Central memory CD8-positive, alpha-beta T cell (primary cell): Measurements from ENCODE around the gene KNOP1.

Experiments
- ATAC-seq: fragments of 150-1000 bp; cut with Tn5 transposase; replicated peaks from 2 replicates; pipeline ENCODE4 v1.10.0; 2022; ENCODE audit warnings: mild to moderate bottlenecking, moderate FRiP score, moderate number of reproducible peaks; ENCODE audit not compliant: poor library complexity, severe bottlenecking; ENCODE audit errors: extremely low read depth
- DNase-seq, 2 donors: peaks; one replicate each; pipeline ENCODE4 v3.0.0; 2021; ENCODE audit warnings: low spot score in 2 of 2
- H3K27ac Mint-ChIP-seq: one replicate; pipeline ENCODE4 v1.8.0; 2022; ENCODE audit warnings: low read depth, mild to moderate bottlenecking, moderate library complexity, mixed read lengths
- H3K27me3 Mint-ChIP-seq: one replicate; pipeline ENCODE4 v1.8.0; 2022; ENCODE audit warnings: mixed read lengths
- H3K36me3 Mint-ChIP-seq: one replicate; pipeline ENCODE4 v1.8.0; 2022; ENCODE audit warnings: mild to moderate bottlenecking, moderate library complexity, mixed read lengths; ENCODE audit not compliant: insufficient read depth
- H3K4me1 Mint-ChIP-seq: one replicate; pipeline ENCODE4 v1.8.0; 2022; ENCODE audit warnings: mixed read lengths
- H3K4me3 Mint-ChIP-seq: one replicate; pipeline ENCODE4 v1.8.0; 2022; ENCODE audit warnings: mild to moderate bottlenecking, moderate library complexity, mixed read lengths
- H3K9me3 Mint-ChIP-seq: one replicate; pipeline ENCODE4 v1.8.0; 2022; ENCODE audit warnings: mixed read lengths

Gene KNOP1

GRCh38 chr16:19698480-19699465 is 19.3 kb downstream of the KNOP1 start:
- Mint-ChIP-seq H3K27ac (peak overlapping the region; percentile 58), H3K36me3 (peaks cover 4% of the 10 kb centered on the region), H3K4me1 (peaks cover 30% of the 10 kb centered on the region), H3K4me3 (peak overlapping the region; percentile 1), H3K9me3 (no peaks in the 10 kb centered on the region), H3K27me3 (no peaks in the 10 kb centered on the region)
- ATAC-seq (no peak), DNase-seq (no peak)

GRCh38 chr16:19697756-19698318 is 20.2 kb downstream of the KNOP1 start:
- Mint-ChIP-seq H3K4me3 (peak overlapping the region; percentile 1), H3K9me3 (no peaks in the 10 kb centered on the region), H3K27ac (peak overlapping the region; percentile 58), H3K36me3 (peaks cover 6% of the 10 kb centered on the region), H3K27me3 (no peaks in the 10 kb centered on the region), H3K4me1 (peaks cover 30% of the 10 kb centered on the region)
- ATAC-seq (no peak), DNase-seq (no peak)

- Mint-ChIP-seq H3K27ac (peak overlapping the region; percentile 67), H3K27me3 (no peaks in the 10 kb centered on the region), H3K9me3 (no peaks in the 10 kb centered on the region), H3K4me1 (peaks cover 30% of the 10 kb centered on the region), H3K36me3 (peaks cover 4% of the 10 kb centered on the region), H3K4me3 (peak overlapping the region; percentile 42)
- DNase-seq = no peak
- no peak for ATAC-seq
Observed at GRCh38 chr16:19696961-19697360, 21.1 kb downstream of the KNOP1 start.

DNA sequence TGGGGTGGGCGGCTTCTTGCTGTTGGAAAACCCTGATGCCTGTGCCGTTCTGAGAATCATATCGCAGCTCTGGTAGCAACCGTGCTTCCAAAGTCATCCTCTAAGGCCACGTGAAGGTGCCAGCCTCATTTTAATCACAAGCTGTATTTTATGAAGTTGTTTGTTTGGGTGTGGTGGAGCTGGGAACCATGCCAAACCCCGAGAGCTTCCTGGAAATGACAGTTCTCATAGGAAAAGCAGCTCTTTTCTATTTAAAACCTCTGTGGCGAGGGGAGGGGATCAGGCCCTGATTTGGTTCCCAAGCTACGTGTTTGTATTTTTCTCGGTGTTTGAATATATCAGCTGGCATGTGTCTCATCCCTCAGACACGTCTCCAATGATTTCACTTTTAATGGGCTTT is 21.7 kb downstream of the KNOP1 start:
- ATAC-seq = peak; percentile 19
- Mint-ChIP-seq H3K27ac (peak overlapping the region; percentile 67), H3K9me3 (no peaks in the 10 kb centered on the region), H3K36me3 (peaks cover 4% of the 10 kb centered on the region), H3K4me1 (peaks cover 30% of the 10 kb centered on the region), H3K4me3 (peak overlapping the region; percentile 42), H3K27me3 (no peaks in the 10 kb centered on the region)
- DNase-seq = peak in 1 of 2 donors; percentile 17

GRCh38 chr16:19694989-19695388 is 23.0 kb downstream of the KNOP1 start:
- H3K9me3 Mint-ChIP-seq = no peaks in the 10 kb centered on the region
- H3K36me3 Mint-ChIP-seq = peaks cover 6% of the 10 kb centered on the region
- H3K27me3 Mint-ChIP-seq = no peaks in the 10 kb centered on the region
- H3K27ac Mint-ChIP-seq = no peak overlapping the region
- DNase-seq (no peak), ATAC-seq (no peak)
- no peak overlapping the region for H3K4me3 Mint-ChIP-seq
- peaks cover 34% of the 10 kb centered on the region for H3K4me1 Mint-ChIP-seq

DNA sequence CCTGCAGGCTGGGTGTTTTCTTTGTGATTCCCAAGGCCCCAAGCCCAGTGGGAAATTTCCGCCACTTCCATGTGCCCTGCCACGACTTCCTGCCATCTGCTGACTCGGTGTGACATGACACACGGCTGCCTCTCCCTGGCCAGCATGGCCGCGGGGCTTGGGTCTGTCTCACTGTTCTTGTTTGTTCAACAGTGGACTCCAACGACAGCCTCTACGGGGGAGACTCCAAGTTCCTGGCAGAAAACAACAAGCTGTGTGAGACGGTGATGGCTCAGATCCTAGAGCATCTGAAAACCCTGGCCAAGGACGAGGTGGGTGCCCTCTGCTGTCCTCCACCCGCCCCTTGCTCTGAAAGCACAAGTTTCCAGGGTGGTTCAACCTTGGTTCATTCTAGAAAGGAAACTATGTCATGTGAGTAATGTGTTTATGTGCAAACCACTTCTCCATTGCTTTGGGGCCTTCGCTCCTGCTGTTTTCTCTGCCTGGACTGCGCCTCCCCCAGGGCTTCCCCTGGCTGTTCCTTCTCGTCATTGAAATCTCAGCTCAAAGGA is 26.8 kb downstream of the KNOP1 start:
- no peaks in the 10 kb centered on the region for H3K9me3 Mint-ChIP-seq
- H3K27ac Mint-ChIP-seq = peak overlapping the region; percentile 64
- no peaks in the 10 kb centered on the region for H3K27me3 Mint-ChIP-seq
- DNase-seq (no peak), ATAC-seq (no peak)
- no peak overlapping the region for H3K4me3 Mint-ChIP-seq
- H3K4me1 Mint-ChIP-seq = peaks cover 19% of the 10 kb centered on the region
- peaks cover 11% of the 10 kb centered on the region for H3K36me3 Mint-ChIP-seq

- no peak overlapping the region for H3K27ac Mint-ChIP-seq
- H3K4me3 Mint-ChIP-seq = no peak overlapping the region
- H3K4me1 Mint-ChIP-seq = peaks cover 14% of the 10 kb centered on the region
- H3K27me3 Mint-ChIP-seq = no peaks in the 10 kb centered on the region
- DNase-seq (no peak), ATAC-seq (no peak)
- H3K36me3 Mint-ChIP-seq = peaks cover 11% of the 10 kb centered on the region
- no peaks in the 10 kb centered on the region for H3K9me3 Mint-ChIP-seq
Observed at GRCh38 chr16:19690196-19690595, 27.8 kb downstream of the KNOP1 start.

DNA sequence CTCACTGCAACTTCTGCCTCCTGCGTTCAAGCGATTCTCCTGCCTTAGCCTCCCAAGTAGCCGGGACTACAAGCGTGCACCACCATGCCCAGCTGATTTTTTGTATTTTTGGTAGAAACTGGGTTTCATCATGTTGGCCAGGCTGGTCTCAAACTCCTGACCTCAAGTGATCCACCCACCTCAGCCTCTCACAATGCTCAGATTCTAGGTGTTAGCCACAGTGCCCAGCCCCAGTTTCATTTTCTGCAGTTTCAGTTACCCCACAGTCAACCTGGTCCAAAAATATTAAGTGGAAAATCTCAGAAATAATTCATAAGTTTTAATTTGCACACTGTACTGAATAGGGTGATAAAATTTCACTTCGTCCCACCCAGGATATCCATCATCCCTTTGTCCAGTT is 28.7 kb downstream of the KNOP1 start:
- no peak for ATAC-seq

DNA sequence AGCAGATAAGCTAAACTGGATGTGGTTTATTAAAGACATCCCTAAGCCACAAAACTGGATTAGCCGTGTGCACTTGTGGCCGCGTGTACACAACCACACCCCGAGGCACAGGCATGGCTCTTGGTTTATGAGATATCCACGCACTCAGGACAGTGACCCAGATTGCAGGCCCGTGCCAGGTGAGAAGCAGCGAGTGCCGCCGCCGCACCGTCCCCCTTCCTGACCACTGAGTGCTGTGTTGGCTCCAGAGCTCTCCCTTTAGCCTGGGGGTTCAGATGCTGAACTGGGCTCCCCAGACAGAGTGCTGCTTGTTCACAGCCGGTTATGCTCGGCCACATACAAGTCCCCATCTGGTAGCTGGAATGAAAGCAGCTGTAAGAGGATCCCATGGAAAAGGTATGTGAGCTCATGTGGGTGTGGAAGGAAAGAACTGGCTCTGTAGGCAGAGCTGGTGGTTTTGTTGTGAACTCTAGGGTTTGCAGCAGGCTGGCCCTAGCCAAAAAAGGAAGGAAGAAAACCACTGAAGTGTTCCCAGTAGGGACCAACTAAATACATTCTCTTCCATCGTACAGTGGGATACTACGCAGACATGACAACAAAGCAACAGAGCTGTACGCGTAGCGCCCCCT is 29.5 kb downstream of the KNOP1 start:
- Mint-ChIP-seq H3K9me3 (no peaks in the 10 kb centered on the region), H3K27me3 (no peaks in the 10 kb centered on the region), H3K36me3 (peaks cover 11% of the 10 kb centered on the region), H3K4me1 (peaks cover 14% of the 10 kb centered on the region), H3K27ac (no peak overlapping the region), H3K4me3 (no peak overlapping the region)
- DNase-seq = no peak
- no peak for ATAC-seq

More for the DNA sequence above, 28.7 kb downstream of the KNOP1 start:
- Mint-ChIP-seq H3K4me3 (peak overlapping the region; percentile 11), H3K27ac (no peak overlapping the region), H3K27me3 (no peaks in the 10 kb centered on the region), H3K9me3 (no peaks in the 10 kb centered on the region), H3K36me3 (peaks cover 11% of the 10 kb centered on the region), H3K4me1 (peaks cover 14% of the 10 kb centered on the region)
- no peak for DNase-seq

GRCh38 chr16:19687279-19687678 is 30.7 kb downstream of the KNOP1 start:
- H3K36me3 Mint-ChIP-seq = peaks cover 13% of the 10 kb centered on the region
- H3K4me3 Mint-ChIP-seq = no peak overlapping the region
- H3K9me3 Mint-ChIP-seq = no peaks in the 10 kb centered on the region
- H3K4me1 Mint-ChIP-seq = peaks cover 14% of the 10 kb centered on the region
- H3K27me3 Mint-ChIP-seq = no peaks in the 10 kb centered on the region
- H3K27ac Mint-ChIP-seq = no peak overlapping the region
- DNase-seq = no peak
- no peak for ATAC-seq

- H3K27ac Mint-ChIP-seq = no peak overlapping the region
- H3K9me3 Mint-ChIP-seq = no peaks in the 10 kb centered on the region
- H3K4me1 Mint-ChIP-seq = peaks cover 12% of the 10 kb centered on the region
- ATAC-seq (no peak), DNase-seq (no peak)
- H3K4me3 Mint-ChIP-seq = no peak overlapping the region
- H3K36me3 Mint-ChIP-seq = peaks cover 13% of the 10 kb centered on the region
- no peaks in the 10 kb centered on the region for H3K27me3 Mint-ChIP-seq
Observed at GRCh38 chr16:19685176-19685575, 32.9 kb downstream of the KNOP1 start.

DNA sequence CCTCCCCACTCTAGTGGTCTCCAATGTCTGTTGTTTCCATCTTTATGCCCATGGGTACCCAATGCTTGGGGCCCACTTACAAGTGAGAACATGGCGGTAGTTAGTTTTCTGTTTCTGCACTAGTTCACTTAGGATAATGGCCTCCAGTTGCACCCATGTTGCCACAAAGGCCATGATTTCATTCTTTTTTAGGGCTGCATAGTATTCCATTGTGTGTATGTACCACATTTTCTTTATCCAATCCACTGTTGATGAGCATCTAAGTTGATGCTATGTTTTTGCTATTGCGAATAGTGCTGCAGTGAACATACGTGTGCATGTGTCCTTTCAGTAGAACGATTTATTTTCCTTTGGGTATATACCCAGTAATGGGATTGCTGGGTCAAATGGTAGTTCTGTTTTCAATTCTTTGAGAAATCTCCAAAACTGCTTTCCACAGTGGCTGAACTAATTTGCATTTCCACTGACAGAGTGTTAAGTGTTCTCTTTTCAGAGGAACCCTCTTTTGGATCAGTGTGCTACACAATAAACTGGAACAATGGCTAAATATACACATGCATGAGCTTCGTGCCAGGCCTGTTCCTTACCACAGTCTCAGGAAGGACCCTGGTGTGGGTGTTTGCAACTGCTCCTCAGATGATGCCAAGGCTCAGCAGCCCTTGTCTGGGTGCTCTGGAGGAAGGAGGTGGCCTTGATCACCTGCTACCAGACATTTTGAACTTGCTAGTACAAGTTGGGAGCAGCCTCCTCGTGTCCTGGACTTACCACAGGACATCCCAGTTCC is 34.4 kb downstream of the KNOP1 start:
- no peaks in the 10 kb centered on the region for H3K27me3 Mint-ChIP-seq
- no peak overlapping the region for H3K27ac Mint-ChIP-seq
- H3K4me3 Mint-ChIP-seq = no peak overlapping the region
- no peak for DNase-seq
- no peaks in the 10 kb centered on the region for H3K9me3 Mint-ChIP-seq
- H3K36me3 Mint-ChIP-seq = peaks cover 14% of the 10 kb centered on the region
- peaks cover 6% of the 10 kb centered on the region for H3K4me1 Mint-ChIP-seq
- no peak for ATAC-seq
